Skin epidermis (tissue), 12 donors: ENCODE results near the gene AFF3.

ENCODE experiments used
- H3K27ac ChIP-seq, 21 experiments: fragments of 200-600 bp; sonication (generic) in 11 of 21; one replicate each; pipeline ENCODE4 v1.5.0; 2020; ENCODE audit warnings: mild to moderate bottlenecking in 3 of 21, inconsistent platforms in 2 of 21, moderate library complexity in 2 of 21
- H3K4me3 ChIP-seq, 7 experiments: fragments of 200-600 bp; sonication (generic) in 2 of 7; one replicate each; pipeline ENCODE4 v1.5.0; 2020; ENCODE audit warnings: inconsistent platforms in 2 of 7, mild to moderate bottlenecking in 2 of 7, moderate library complexity in 1 of 7

AFF3 gene

DNA sequence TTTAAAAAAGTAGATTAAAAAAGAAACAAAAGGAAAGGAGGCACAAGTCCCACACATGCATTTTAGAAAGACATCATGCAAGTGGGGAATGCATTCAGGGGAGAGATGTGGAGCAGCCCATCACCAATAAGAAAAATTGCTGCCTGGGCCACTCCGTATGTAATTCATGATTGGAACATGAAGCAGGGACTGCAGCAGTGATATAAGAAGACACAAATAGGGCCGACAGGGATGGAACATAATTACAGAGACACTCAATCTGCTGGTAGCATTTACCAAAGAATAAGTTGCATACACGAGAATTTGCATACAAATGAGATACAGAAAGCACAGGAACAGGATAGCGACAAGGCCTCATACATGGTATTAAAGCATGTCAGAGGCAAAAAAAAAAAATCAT is 6.5 kb upstream of the AFF3 start:
- Histone ChIP-seq H3K27ac (no peak overlapping the region), H3K4me3 (no peak overlapping the region)

DNA sequence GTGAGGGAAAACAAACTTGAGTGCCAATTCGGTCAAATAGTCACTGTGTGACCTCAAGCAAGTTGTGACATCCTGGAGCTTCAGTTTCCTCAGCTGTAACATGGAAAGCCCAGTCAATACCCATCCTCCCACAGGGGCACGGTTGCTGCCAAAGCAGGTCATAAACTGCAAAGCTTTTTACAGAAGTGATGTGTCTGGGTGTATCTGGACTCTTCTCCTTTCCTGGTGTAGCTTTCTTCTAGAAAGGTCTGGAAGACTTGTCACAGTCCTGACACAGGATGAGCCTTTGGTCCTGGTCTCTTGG is 4.2 kb upstream of the AFF3 start:
- Histone ChIP-seq H3K4me3 (no peak overlapping the region), H3K27ac (no peak overlapping the region)

DNA sequence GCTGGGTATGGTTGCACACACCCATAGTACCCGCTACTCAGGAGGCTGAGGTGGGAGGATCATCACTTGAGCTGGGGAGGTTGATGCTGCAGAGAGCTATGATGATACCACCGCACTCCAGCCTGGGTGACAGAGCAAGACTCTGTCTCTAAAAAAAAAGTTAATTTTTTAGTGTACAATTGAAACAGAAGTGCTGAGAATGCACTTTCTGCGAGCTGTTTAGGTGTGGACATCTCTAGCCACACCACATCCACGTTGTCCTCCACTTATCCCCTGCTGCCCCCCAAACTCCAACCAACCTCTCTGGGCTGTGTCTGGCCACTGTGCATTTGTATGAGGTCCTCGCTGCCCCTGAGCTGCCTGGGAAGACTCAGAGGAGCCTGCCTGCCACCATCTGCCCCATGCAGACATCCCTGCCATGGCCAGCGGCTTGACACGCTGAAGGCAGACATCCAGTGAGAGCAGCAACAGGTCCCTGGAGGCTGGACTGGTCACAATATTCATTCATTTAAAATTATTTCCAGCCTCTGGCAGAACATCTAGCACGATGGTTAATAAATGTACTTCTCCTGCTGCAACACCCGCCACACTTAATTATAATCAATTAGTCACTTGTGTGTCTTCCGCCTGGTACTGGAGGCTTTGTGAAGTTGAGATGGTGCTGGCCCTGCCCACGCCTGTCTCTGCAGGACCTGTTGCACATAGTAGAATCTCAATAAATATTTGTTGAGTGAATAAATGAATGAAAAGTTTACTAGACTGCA is 3.7 kb upstream of the AFF3 start:
- H3K27ac ChIP-seq: no peak overlapping the region
- H3K4me3 ChIP-seq: no peak overlapping the region

DNA sequence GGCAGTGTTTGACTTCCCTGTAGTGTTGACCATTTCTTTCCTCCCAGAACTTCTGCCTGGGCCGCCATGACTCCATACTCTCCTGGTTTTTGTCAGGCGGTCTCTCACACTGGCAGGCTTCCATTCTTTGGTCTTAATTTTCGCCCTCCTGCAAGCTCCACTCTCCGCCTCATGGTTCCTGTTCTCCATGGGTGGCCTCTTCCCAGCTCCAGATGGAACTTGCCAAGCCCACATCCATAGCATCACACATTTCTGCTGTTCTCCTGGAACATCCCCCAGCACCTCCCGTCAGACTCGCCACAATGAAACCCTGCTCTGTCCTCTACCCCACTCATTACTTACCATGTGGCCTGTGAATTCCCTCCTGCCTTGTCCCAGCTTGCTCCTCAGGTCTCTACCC is 896 bp upstream of the AFF3 start:
- Histone ChIP-seq H3K4me3 (no peak overlapping the region), H3K27ac (no peak overlapping the region)

DNA sequence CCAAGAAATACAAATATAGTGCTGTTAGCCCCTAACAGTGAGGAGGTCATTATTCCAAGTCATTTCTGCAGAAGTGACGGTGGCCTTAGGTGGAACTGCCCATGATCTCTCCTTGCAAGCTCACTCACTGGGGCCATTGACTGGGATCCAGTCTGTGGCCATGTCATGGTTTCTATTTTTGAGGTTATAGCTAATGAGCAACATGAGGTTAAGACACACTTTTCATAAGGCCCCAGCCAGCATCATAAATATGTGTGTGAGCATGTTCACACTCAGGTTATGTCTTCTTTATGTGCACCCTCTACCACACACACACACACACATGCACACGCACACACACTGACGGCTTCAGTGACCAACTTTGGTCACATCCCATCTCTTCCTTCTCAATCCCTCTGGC is 484 bp downstream of the AFF3 start:
- Histone ChIP-seq H3K4me3 (peak overlapping the region in 3 of 7 experiments; percentile 2 to 15 (median 8)), H3K27ac (peak overlapping the region in 5 of 21 experiments; percentile 17 to 74 (median 49))

DNA sequence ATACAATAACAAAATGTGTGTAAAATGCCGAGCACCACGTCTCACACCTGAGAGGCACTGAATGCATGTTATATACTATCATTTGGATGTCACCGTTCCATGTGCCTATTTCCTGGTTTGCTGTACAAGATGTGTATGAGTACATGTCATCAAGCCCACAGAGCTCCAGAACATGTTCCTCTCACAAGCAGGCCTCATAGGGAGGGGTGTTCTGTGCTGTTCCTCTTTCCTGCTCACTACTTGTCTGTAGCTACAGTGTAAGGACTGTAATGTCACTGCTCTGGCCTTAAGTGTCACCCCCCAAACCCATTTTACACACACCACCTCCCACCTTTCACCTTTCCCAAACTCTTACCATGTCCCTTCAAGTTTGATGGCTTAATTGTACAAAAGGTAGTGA is 1.8 kb downstream of the AFF3 start:
- H3K27ac ChIP-seq: no peak overlapping the region
- no peak overlapping the region for H3K4me3 ChIP-seq

DNA sequence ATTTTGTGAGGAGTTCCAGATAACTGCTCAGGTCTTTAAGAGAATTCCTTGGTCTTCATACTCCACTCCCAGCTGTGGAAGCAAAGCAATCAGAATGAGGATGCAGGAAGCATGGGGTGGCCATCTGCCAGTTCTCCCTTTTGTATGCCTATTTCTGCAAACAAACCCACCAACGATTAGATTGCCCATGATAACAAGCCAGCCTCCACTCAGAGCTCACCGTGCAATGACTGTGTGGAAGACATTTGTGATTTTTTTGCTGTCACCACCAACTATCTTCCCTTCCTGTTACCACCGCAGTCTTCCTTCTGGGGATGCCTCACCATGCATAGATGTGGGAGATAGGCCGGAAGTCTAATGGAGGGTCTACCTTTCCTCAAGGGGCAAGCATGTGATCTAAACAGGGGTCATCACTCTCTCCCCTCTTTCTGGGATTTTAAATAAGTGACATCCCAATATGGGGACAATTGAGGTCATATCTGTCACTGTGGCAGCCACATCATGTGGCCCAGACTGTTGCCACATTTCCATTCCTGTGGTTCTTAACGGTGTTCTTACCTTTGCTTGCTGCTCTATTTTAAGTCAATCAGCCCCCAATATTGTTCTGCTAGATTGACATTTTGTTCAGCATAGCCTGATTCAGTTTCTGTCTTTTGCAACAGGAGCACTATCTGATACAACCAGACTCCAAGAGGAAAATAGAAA is 4.4 kb downstream of the AFF3 start:
- H3K27ac ChIP-seq: no peak overlapping the region

DNA sequence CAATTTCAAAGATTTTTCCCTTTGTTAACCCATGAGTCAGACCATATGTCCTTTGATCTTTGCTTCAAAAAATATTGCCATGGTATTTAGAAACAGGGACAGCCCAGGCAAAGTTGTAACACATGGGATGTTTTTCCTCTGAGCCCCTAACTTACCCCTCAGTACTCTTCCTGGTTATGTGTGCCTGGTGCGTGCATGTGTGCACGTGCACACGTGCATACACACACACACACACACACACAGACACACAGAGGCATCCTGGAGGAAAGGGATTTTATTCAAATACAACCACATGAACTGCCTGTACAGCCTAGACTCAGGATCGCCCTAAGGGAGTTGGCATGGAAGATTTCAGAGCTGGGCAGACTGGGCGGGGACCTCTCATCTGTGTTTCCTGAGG is 5.1 kb downstream of the AFF3 start:
- H3K4me3 ChIP-seq: no peak overlapping the region
- no peak overlapping the region for H3K27ac ChIP-seq

More for the DNA sequence above, 4.4 kb downstream of the AFF3 start:
- no peak overlapping the region for H3K4me3 ChIP-seq

DNA sequence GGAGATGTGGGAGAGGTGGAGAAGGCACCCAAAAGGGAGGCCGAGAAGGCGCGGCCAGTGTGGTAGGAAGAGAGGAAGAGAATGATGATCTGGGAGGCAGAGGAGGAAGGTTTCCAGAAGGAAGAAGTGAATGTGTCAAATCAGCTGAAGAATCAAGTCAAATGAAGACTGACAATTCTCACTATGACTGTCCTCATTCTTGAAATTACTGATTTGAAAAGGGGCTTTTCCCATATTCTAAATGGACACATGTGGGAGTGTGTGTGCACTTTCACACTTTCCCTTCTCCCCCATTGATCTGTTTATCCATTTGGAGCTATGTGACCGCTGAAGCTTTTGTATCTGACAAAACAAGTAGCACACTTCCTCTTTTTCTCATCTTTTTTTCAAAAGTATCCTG is 6.1 kb downstream of the AFF3 start:
- H3K27ac ChIP-seq: no peak overlapping the region
- no peak overlapping the region for H3K4me3 ChIP-seq

DNA sequence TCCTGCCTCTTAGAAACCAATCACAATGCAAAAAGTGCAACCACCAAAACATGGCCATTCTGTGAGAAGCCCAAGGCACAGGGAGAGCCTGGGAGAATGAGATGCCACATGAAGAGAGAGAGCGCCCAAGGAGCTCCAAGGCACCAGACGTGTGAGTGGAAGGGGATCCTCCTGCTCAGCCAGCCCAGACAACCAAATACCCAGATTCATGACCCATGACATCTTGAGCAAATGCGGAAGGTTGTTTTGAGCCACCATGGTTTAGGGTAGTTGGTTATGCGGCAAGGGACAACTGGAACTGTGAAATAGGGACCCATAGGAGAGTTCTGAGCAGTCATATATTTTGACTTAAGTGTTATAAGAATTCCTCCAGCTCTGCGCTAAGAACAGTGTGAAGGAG is 7.0 kb downstream of the AFF3 start:
- no peak overlapping the region for H3K4me3 ChIP-seq
- H3K27ac ChIP-seq: no peak overlapping the region

DNA sequence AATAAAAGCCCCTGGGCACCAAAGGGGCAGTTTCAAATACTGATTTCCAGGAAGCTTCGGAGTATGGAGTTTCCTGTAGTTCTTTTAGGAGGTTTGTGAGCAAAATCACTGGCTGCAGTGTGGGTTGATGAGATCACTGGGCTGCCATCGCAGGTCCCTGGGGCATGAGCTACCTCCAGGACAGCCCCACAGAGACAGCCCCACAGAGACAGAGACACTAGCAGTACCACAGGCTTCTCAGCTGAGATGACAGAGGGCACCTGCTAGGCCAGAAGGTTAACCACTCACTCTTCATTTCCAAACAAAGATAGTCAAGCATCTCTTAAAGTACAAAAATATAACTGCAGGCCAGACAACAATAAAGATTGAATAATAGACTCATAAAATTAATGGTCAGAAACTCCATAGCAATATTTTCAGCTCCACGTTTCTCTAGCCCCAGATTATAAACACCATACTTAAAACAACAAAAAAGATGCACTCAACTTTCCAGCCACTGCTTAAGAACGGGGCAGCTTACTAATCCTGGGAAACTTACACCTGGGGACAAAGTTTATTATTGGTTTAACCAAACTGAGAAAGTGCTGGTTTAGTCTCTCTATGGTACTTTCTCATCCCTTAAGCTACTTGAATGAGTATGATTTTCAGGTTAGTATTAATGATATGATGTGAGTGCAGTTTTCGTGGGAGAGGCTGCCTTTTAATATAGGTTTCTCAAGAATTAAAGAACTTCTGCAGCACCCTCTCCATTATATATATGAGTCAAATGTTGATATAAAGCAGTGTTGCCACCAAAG is 11.6 kb downstream of the AFF3 start:
- no peak overlapping the region for H3K27ac ChIP-seq
- no peak overlapping the region for H3K4me3 ChIP-seq

DNA sequence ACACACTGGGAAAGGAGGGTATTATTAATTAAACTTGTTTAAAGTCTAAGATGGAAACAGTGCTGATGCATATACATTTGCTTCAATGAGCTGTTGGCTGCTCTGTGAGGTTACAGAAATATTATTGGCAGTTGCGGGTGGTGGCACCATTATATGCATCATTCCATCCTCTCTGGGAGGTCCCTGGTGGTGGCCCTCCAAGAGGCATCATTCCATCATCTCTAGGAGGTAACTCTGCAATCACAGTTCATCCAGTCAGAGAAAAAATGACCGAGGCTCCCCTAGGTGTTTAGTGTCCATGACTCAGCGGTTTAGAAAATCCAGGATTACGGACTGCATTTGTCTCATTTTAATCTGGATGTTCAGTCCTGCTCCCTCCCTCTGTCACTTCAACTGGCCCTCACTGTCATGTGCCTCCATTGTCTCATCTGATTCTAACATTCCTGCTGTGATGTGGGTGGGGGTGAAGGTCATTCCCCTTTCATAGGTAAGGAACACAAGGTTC is 15.4 kb downstream of the AFF3 start:
- H3K27ac ChIP-seq: no peak overlapping the region

DNA sequence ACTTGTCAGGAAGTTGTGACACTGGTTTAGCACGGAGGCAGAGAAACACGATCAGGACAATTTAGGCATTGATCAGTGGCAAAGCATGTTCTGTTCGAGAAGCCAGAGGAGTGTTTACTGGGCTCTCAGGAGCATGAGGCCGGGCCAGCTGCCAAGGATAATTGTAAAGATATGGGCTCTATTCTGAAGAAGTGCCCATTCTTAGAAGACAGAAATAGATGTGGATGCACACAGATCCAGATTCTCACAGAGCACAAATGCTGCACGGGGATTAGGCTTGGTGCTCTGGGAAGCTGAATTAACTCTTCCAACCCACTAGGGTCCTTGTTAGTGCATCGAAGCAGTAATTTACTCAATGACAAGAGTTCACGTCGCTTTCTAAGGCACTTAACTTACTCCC is 16.2 kb downstream of the AFF3 start:
- no peak overlapping the region for H3K4me3 ChIP-seq
- no peak overlapping the region for H3K27ac ChIP-seq

More for the DNA sequence above, 15.4 kb downstream of the AFF3 start:
- no peak overlapping the region for H3K4me3 ChIP-seq

DNA sequence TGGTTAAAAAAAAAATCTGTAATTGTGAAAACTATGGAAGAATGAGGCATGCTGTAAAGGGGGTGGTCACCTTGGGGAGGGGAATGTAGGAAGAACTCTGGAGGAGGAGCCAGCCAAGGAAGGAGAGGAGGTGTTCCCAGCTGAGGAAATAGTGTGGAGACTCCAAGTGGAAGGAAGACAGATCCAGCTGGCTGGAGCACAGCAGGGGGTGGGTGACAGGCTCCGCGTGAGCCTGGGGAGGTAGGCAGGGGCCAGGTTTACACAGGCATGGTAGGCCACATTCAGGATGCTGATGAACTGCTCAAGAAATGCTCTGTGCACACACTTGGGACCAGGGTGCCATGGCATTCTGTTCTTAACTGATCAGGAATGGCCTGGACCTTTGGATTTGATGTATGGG is 16.8 kb downstream of the AFF3 start:
- Histone ChIP-seq H3K27ac (no peak overlapping the region), H3K4me3 (no peak overlapping the region)

DNA sequence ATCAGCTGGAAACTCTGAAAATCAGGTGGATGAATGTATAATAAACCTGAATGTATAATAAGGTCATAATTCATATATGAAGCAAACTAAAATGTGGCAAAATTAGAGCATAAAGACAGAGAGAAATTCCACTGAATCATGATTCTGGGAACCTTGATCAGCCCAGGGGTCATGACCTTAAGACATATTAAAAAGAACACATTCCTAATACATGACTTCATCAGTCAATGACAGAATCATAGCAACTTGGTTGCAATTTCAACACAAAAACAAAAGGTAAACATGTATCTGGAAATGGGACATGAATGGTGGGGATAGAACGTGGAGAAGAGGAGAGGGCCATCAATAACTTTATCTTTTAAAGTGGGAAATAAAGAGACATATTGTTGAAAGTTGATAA is 17.6 kb downstream of the AFF3 start:
- H3K27ac ChIP-seq: no peak overlapping the region
- no peak overlapping the region for H3K4me3 ChIP-seq

DNA sequence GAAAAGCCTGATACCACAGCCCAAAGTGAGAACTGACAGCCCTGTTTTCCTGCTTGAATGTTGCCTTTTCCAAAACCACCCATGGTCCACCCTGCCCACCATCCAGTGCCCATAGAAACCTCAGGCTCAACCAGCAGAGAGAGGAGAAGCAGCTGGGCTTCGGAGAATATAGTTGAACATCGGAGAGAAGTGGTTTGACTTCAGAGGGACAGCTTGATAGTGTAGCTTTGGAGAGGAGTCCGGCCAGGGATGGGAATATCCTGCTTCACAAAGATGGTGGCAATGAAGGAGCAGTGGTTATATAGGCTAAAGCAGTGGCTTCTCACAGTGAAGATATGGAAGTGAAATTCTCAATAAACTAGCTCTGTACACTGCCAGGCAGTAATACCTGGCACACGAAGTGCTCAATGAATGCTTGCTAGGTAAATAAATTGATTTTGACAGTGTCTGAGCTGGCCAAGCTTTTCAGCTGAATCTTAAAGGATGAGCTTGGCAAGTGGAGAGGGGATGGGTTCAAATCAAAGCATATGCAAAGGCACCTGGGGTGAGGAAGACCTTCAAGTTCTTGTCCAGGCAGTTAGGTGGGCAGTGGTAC is 21.2 kb downstream of the AFF3 start:
- no peak overlapping the region for H3K4me3 ChIP-seq
- H3K27ac ChIP-seq: no peak overlapping the region

DNA sequence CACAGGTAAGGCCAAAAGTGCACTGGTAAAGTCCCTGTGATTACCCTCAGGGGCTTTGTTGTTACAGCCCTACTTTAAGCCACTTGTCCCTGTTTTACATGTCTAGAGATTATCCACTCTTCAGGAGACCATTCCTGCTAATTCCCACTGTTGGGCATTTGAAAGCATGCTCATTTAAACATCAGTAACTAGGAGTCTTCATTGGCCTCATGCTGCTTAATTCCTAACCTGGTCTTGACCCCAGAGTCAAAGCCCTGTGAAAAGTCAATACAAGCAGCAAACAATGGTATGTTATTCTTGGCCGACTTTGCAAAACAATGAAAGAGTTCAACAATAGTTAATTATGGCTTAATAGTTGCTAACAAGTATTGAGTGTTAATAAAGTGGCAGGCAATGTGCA is 23.2 kb downstream of the AFF3 start:
- H3K27ac ChIP-seq: no peak overlapping the region
- H3K4me3 ChIP-seq: no peak overlapping the region

DNA sequence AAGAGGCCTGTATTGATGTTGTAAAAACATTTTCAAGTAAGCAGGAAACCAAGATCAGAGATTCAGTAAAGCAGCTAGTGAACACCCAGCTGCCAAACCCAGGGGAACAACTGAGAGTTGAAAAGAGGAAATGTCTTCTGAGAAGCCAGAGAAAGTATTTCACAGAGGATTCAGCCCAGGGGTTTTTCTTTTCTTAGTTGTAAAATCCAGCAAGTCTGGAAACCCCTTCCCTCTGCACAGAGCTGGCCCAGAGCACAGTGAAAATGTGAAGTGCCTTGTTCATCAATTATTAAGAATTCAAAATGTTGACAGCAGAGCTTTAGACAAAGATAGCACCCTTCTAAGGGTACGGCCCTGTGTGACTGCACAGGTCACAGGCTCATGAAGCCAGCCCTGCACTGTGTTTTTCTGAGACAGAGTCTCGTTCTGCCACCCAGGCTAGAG is 28.4 kb downstream of the AFF3 start:
- Histone ChIP-seq H3K27ac (no peak overlapping the region), H3K4me3 (no peak overlapping the region)

DNA sequence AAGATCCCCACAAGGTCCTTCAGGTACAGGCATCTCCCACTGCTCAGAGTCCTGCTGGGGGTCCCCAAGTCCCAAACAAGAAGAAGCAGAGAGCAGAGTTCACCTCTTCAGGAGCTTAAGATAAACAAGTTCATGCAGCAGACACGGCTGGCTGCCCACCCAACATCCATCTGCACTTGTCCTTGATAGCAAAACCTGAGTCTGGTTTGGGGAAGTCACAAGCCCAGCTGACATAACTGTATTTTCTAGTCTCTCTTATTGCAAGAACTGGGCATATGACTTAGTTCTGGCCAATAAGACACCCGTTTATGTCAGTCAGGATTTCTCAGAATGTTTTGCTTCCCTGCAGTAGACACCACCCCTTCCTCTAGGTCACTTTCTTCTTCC is 31.8 kb downstream of the AFF3 start:
- H3K4me3 ChIP-seq: no peak overlapping the region
- H3K27ac ChIP-seq: no peak overlapping the region

DNA sequence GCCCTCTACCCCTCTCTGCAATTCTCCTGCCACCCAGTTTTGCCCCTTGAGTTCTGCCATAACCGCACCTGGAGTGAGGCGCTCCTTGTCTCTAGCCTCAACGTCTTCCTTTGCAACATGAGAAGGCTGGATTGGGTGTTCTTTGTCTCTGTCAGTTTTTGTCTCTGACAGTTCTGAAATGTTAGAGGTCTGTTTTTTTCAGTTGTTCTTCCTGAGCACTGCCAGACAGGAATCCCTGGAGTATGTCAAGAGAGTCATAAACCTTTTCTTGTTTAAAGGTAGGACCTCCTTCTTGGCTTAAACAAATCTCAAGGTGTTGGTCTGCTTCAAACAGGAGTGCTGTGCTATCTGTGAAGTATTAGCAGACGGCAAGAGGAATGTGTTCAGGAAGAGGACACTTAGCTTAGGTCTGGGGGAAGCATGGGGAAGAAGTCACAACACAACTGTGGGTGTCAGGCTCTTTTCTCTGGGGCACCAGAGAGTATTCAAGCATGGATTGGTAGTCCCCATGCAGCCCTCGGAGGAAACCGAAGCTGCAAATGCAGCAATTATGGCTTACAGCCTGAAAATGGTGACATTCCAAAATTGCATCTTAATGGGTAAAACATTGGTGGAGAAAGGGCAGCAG is 32.3 kb downstream of the AFF3 start:
- no peak overlapping the region for H3K4me3 ChIP-seq
- no peak overlapping the region for H3K27ac ChIP-seq
